HG02763 (cell line): ENCODE results near the gene FRMD8.

ENCODE experiments used
- ATAC-seq: cut with Tn5 transposase; IDR thresholded peaks from one replicate; pipeline ENCODE4 v1.9.1; 2021; ENCODE audit warnings: mild to moderate bottlenecking, moderate library complexity; ENCODE audit not compliant: unreplicated experiment

The FRMD8 gene

GRCh38 chr11:65386307-65387140 is at the start of gene FRMD8:
FRMD8 (plus strand) TSS chr11:65386637; CDS start chr11:65387037, 400 bp downstream.
- ATAC-seq, result peak; percentile 40

- no peak for ATAC-seq
Observed at GRCh38 chr11:65338676-65339075, 47.8 kb upstream of the FRMD8 start.

- no peak for ATAC-seq
Observed at GRCh38 chr11:65340226-65340625, 46.2 kb upstream of the FRMD8 start.

- no peak for ATAC-seq
Observed at GRCh38 chr11:65341856-65342255, 44.6 kb upstream of the FRMD8 start.

GRCh38 chr11:65351511-65351910 is 34.9 kb upstream of the FRMD8 start:
- no peak for ATAC-seq

GRCh38 chr11:65352783-65353182 is 33.7 kb upstream of the FRMD8 start:
- no peak for ATAC-seq

GRCh38 chr11:65353376-65353775 is 33.1 kb upstream of the FRMD8 start:
- ATAC-seq, result no peak

GRCh38 chr11:65353900-65354264 is 32.6 kb upstream of the FRMD8 start:
- no peak for ATAC-seq

- ATAC-seq, result peak; percentile 87
Observed at GRCh38 chr11:65354265-65355012, 32.0 kb upstream of the FRMD8 start, which contains the start of gene TIGD3. TIGD3 (plus strand) TSS chr11:65354751; CDS start chr11:65355809, 1,058 bp downstream.

GRCh38 chr11:65355013-65355775 is 31.2 kb upstream of the FRMD8 start:
- ATAC-seq, result peak; percentile 19

GRCh38 chr11:65355776-65356393 is 30.6 kb upstream of the FRMD8 start:
- ATAC-seq, result no peak

GRCh38 chr11:65356394-65356972 is 30.0 kb upstream of the FRMD8 start:
- ATAC-seq, result no peak

- ATAC-seq, result no peak
Observed at GRCh38 chr11:65357856-65358356, 28.5 kb upstream of the FRMD8 start.

GRCh38 chr11:65362320-65362931 is 24.0 kb upstream of the FRMD8 start:
- ATAC-seq, result no peak

- no peak for ATAC-seq
Observed at GRCh38 chr11:65362966-65363365, 23.5 kb upstream of the FRMD8 start.

GRCh38 chr11:65363770-65364169 is 22.7 kb upstream of the FRMD8 start:
- ATAC-seq, result no peak

GRCh38 chr11:65366340-65366773 is 20.1 kb upstream of the FRMD8 start:
- no peak for ATAC-seq

GRCh38 chr11:65370659-65371049 is 15.8 kb upstream of the FRMD8 start:
- no peak for ATAC-seq

- no peak for ATAC-seq
Observed at GRCh38 chr11:65373839-65374580, 12.4 kb upstream of the FRMD8 start.
